Calu3 (cell line): ENCODE measurements around the gene MYRIP. TPM values are rescaled to one million over a fixed set of nuclear protein-coding genes. Genes with fewer than 3 reads are reported as not detected.

ENCODE experiments used
- BruUV-seq: library from RNA; stranded (reverse); fragments of 400-500 nt; replicated peaks from 2 replicates; lab custom pipeline; 2021; lab: Mats Ljungman, UMichigan
- CTCF ChIA-PET: fragments of 300-600 bp; sonication (Branson Sonifier 250); formaldehyde crosslinking; loops from one replicate; lab custom pipeline; 2022; ENCODE audit warnings: antibody characterized with exemption; lab: Charles Lee
- DNase-seq: peaks from one replicate; pipeline ENCODE4 v3.0.0; 2022
- H3K27ac Mint-ChIP-seq: one replicate; pipeline ENCODE4 v1.8.0; 2022; ENCODE audit warnings: mixed read lengths; ENCODE audit not compliant: unreplicated experiment
- H3K27me3 Mint-ChIP-seq: one replicate; pipeline ENCODE4 v1.8.0; 2022; ENCODE audit warnings: mixed read lengths; ENCODE audit not compliant: unreplicated experiment
- H3K36me3 Mint-ChIP-seq: one replicate; pipeline ENCODE4 v1.8.0; 2022; ENCODE audit warnings: mild to moderate bottlenecking, moderate library complexity, mixed read lengths; ENCODE audit not compliant: insufficient read depth, unreplicated experiment
- H3K4me1 Mint-ChIP-seq: one replicate; pipeline ENCODE4 v1.8.0; 2022; ENCODE audit warnings: mild to moderate bottlenecking, low read depth, mixed read lengths; ENCODE audit not compliant: unreplicated experiment
- H3K4me3 Mint-ChIP-seq: one replicate; pipeline ENCODE4 v1.8.0; 2022; ENCODE audit warnings: mild to moderate bottlenecking, low read depth, moderate library complexity, mixed read lengths; ENCODE audit not compliant: unreplicated experiment
- H3K9me3 Mint-ChIP-seq: one replicate; pipeline ENCODE4 v1.8.0; 2022; ENCODE audit warnings: low read depth, mixed read lengths; ENCODE audit not compliant: unreplicated experiment
- intact Hi-C: fragments of 100-400 bp; cut with micrococcal nuclease; formaldehyde crosslinking; loops from one replicate; pipeline ENCODE4 v1.10.0; 2022; ENCODE audit not compliant: unreplicated experiment
- total RNA-seq: library from RNA; stranded (reverse); gene quantifications from 2 replicates; pipeline ENCODE4 v1.2.3, GENCODE V29; 2022
- TF ChIP-seq, protein P1 (sequence below): fragments of 200-600 bp; IDR thresholded peaks from one replicate; pipeline ENCODE4 v1.8.0; 2022; ENCODE audit warnings: antibody characterized with exemption; ENCODE audit not compliant: unreplicated experiment

The MYRIP gene
- total RNA-seq, 1 experiment from 2014 or later = 5.6 TPM

DNA sequence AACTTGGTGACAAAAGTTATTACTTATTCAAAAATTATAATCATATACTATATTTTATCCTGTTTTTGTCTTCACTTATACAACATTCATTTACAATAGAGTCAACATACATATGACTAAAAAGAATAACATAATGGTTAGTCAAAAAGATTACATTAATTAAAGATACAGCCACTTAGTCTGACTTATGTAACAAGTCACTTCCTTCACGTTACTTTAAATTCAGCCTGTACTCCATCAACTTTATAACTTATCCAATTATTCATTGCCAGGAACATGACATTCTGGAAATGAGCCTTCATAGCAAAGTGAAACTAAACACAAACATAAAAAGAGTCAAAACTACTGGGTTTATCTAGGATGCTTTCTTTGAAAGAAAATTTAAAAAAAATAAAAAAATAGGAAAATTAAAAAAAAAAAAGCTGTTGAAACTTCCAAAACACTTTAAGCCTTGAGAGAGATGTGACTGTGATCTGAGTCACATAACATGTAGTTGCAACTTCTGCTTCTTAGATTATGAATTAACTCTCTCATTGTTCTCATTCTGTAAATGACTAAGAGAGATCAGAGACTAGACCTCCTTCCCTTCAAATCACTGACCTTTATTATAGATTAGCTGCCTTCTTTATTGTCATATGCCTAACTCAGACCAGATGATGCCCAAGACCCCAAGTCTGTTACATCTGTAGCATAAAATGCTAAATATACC, 107.8 kb downstream of the MYRIP start:
- DNase-seq = no peak
- CTCF ChIA-PET = no interaction called here
- H3K4me1 Mint-ChIP-seq = peaks cover 33% of the 10 kb centered on the region
- intact Hi-C loops = loop anchor here (10.0 kb wide), 1 partner anchor 168 kb away; no protein-coding TSS in a partner anchor
- H3K9me3 Mint-ChIP-seq = no peaks in the 10 kb centered on the region
- H3K27me3 Mint-ChIP-seq = no peaks in the 10 kb centered on the region
- BruUV-seq = no TSS peak
- TF ChIP-seq, protein P1, sequence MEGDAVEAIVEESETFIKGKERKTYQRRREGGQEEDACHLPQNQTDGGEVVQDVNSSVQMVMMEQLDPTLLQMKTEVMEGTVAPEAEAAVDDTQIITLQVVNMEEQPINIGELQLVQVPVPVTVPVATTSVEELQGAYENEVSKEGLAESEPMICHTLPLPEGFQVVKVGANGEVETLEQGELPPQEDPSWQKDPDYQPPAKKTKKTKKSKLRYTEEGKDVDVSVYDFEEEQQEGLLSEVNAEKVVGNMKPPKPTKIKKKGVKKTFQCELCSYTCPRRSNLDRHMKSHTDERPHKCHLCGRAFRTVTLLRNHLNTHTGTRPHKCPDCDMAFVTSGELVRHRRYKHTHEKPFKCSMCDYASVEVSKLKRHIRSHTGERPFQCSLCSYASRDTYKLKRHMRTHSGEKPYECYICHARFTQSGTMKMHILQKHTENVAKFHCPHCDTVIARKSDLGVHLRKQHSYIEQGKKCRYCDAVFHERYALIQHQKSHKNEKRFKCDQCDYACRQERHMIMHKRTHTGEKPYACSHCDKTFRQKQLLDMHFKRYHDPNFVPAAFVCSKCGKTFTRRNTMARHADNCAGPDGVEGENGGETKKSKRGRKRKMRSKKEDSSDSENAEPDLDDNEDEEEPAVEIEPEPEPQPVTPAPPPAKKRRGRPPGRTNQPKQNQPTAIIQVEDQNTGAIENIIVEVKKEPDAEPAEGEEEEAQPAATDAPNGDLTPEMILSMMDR = no peak
- no peak overlapping the region for H3K4me3 Mint-ChIP-seq
- no peak overlapping the region for H3K27ac Mint-ChIP-seq
- H3K36me3 Mint-ChIP-seq = no peaks in the 10 kb centered on the region

DNA sequence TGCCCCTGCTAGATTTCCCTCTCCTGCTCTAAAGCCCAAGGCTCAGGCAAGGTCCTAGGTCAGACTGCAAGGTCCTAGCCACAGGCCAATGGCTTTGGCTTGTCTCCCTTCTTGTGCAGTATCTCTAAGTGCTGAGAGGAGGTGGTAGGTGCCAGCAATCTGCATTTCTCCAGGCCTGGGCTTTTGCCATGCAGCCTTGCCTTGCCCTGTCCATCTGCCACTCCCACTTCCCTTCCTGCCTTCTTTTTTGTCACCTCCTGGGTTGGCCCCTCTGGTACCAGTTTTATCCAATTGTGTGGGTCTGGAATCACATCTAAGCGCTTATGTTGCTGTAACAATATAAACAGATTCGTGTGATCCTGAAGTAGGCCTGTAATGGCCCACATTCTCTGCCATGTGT, 109.9 kb downstream of the MYRIP start:
- CTCF ChIA-PET = no interaction called here
- no peaks in the 10 kb centered on the region for H3K9me3 Mint-ChIP-seq
- H3K4me1 Mint-ChIP-seq = peaks cover 37% of the 10 kb centered on the region
- DNase-seq = no peak
- H3K4me3 Mint-ChIP-seq = no peak overlapping the region
- no peak overlapping the region for H3K27ac Mint-ChIP-seq
- no peaks in the 10 kb centered on the region for H3K27me3 Mint-ChIP-seq
- no peaks in the 10 kb centered on the region for H3K36me3 Mint-ChIP-seq
- BruUV-seq = no TSS peak
- TF ChIP-seq, protein P1 = no peak
- intact Hi-C loops = loop anchor here (10.0 kb wide), 1 partner anchor 166 kb away; no protein-coding TSS in a partner anchor

DNA sequence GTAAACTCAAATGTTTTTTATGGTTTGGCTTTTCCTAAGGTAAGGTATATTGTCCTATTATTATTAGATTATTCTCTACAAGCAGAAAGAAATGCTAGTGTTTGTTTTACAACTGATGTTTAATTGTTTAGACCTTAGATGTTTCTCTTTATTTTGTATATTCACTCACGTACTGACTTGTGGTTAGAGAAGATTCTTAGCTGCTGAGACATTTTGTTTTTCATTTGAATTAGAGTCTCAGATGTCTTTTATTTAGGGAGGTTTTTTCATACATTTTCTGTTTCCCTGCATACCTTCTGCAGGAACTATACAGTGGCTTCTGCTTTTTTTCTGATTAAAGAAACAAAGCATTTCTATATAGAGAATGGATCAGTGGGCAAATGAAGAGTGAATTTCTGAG, 110.9 kb downstream of the MYRIP start:
- no peak for DNase-seq
- peaks cover 37% of the 10 kb centered on the region for H3K4me1 Mint-ChIP-seq
- TF ChIP-seq, protein P1 = no peak
- no peaks in the 10 kb centered on the region for H3K36me3 Mint-ChIP-seq
- CTCF ChIA-PET = no interaction called here
- BruUV-seq = no TSS peak
- no peak overlapping the region for H3K27ac Mint-ChIP-seq
- H3K4me3 Mint-ChIP-seq = no peak overlapping the region
- no peaks in the 10 kb centered on the region for H3K27me3 Mint-ChIP-seq
- intact Hi-C loops = no loop called here
- no peaks in the 10 kb centered on the region for H3K9me3 Mint-ChIP-seq

DNA sequence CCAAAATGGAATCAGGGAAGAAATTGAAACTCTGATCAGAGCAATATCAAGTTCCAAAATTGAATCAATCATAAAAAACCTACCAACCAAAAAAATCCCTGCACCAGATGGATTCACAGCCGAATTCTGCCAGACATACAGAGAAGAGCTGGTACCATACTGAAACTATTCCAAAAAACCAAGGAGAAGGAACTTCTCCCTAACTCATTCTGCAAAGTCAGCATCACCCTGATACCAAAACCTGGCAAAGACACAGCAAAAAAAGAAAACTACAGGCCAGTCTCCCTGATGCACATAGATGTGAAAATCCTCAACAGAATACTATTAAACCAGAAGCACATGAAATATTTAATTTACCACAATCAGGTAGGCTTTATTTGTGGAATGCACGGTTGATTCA, 118.1 kb downstream of the MYRIP start:
- TF ChIP-seq, protein P1 = no peak
- intact Hi-C loops = no loop called here
- no peak overlapping the region for H3K4me3 Mint-ChIP-seq
- no peak for DNase-seq
- no peaks in the 10 kb centered on the region for H3K9me3 Mint-ChIP-seq
- no peaks in the 10 kb centered on the region for H3K36me3 Mint-ChIP-seq
- H3K27ac Mint-ChIP-seq = no peak overlapping the region
- peaks cover 3% of the 10 kb centered on the region for H3K4me1 Mint-ChIP-seq
- H3K27me3 Mint-ChIP-seq = no peaks in the 10 kb centered on the region
- no TSS peak for BruUV-seq
- CTCF ChIA-PET = no interaction called here
